ENCODE results near the gene AGK.
"Not testable (repeated sequence)": the region's sequence is repeated elsewhere in the genome, so short reads cannot be mapped to it uniquely, and the experiment has no call there.

The AGK gene

GRCh38 chr7:141557360-141557759 is 6.2 kb downstream of the AGK start:
- no peak for DNase-seq (ENCODE audit: low read depth in 2 of 2)

GRCh38 chr7:141557831-141558531 is 6.8 kb downstream of the AGK start:
- not testable (repeated sequence) for DNase-seq (ENCODE audit: low read depth in 2 of 2)

- no peak for DNase-seq (ENCODE audit: low read depth in 2 of 2)
Measured at GRCh38 chr7:141558544-141559183, 7.5 kb downstream of the AGK start.

- no peak for DNase-seq (ENCODE audit: low read depth in 2 of 2)
Measured at GRCh38 chr7:141559961-141560360, 8.8 kb downstream of the AGK start.

GRCh38 chr7:141562036-141562435 is 10.8 kb downstream of the AGK start:
- no peak for DNase-seq (ENCODE audit: low read depth in 2 of 2)

GRCh38 chr7:141562543-141562942 is 11.3 kb downstream of the AGK start:
- no peak for DNase-seq (ENCODE audit: low read depth in 2 of 2)

- DNase-seq (ENCODE audit: low read depth in 2 of 2): no peak
Measured at GRCh38 chr7:141562972-141563371, 11.8 kb downstream of the AGK start.

GRCh38 chr7:141563956-141564623 is 12.9 kb downstream of the AGK start:
- no peak for DNase-seq (ENCODE audit: low read depth in 2 of 2)

- DNase-seq (ENCODE audit: low read depth in 2 of 2): no peak
Measured at GRCh38 chr7:141567432-141567831, 16.2 kb downstream of the AGK start.

GRCh38 chr7:141568227-141568626 is 17.0 kb downstream of the AGK start:
- no peak for DNase-seq (ENCODE audit: low read depth in 2 of 2)

GRCh38 chr7:141571059-141571458 is 19.8 kb downstream of the AGK start:
- DNase-seq (ENCODE audit: low read depth in 2 of 2): no peak

GRCh38 chr7:141572175-141572574 is 21.0 kb downstream of the AGK start:
- DNase-seq (ENCODE audit: low read depth in 2 of 2): no peak

- DNase-seq (ENCODE audit: low read depth in 2 of 2): no peak
Measured at GRCh38 chr7:141573511-141573910, 22.3 kb downstream of the AGK start.

GRCh38 chr7:141575164-141575563 is 24.0 kb downstream of the AGK start:
- no peak for DNase-seq (ENCODE audit: low read depth in 2 of 2)

- DNase-seq (ENCODE audit: low read depth in 2 of 2): no peak
Measured at GRCh38 chr7:141575654-141576448, 24.6 kb downstream of the AGK start.

- no peak for DNase-seq (ENCODE audit: low read depth in 2 of 2)
Measured at GRCh38 chr7:141577043-141577839, 26.0 kb downstream of the AGK start.

GRCh38 chr7:141579953-141580352 is 28.7 kb downstream of the AGK start:
- DNase-seq (ENCODE audit: low read depth in 2 of 2): not testable (repeated sequence)

GRCh38 chr7:141582063-141582462 is 30.9 kb downstream of the AGK start:
- DNase-seq (ENCODE audit: low read depth in 2 of 2): not testable (repeated sequence)

- DNase-seq (ENCODE audit: low read depth in 2 of 2): no peak
Measured at GRCh38 chr7:141584935-141585334, 33.7 kb downstream of the AGK start.

- peak; percentile 19 to 50 for DNase-seq (ENCODE audit: low read depth in 2 of 2)
Measured at GRCh38 chr7:141585592-141586510, 34.6 kb downstream of the AGK start.
